ENCODE data around the gene NMT2.
A peak's percentile ranks its signal among the peaks of the same experiment; 100 is the strongest.
"Not testable (repeated sequence)": the region's sequence is repeated elsewhere in the genome, so short reads cannot be mapped to it uniquely, and the experiment has no call there.

NMT2 gene

DNA sequence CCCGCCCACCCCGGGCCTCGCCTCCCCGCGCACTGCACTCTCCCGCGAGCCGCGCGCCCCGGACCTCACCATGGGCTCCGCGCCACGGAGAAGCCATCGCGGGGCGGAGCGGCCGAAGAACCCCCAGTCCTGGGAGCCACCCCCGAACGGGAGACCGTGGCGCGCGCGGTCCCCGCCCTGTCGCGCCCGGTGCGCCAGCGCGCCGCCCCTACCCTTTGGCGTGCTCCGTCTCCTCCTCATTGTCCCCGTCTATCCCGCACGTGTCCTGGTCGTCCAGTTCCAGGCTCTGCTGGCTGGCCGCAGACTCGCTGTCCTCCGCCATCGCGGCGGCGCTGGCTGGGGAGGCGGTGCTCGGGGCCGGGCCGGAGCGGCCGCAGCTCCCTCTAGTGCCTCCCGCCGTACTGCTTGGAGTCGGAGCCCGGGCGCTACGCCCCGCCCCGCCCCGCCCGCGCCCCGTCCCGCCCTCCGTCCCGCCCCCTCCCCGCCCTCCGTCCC is at the start of gene NMT2:
TSS of gene NMT2 (minus strand) at position 403 of the 495 bp plus-strand sequence. CDS start at position 322, 81 bp downstream.
- peak; percentile 93 for DNase-seq

DNA sequence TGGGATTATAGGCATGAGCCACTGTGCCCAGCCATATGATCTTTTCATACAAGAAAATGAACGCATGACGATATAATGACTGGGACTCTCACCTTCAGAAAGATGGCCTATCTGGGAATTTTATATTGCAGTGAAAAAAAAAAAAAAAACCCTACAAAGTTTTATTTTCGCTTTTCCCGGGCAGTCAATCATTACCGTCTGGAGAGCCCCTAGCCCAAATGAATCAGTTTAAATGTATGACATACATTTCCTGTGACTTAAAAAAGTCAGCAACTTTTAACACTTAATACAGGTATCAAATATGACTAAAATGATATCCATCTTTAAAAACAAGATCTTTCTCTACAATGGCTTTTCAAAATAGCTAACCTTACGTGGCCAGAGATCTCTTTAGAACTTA is 48.2 kb upstream of the NMT2 start:
- DNase-seq: no peak

DNA sequence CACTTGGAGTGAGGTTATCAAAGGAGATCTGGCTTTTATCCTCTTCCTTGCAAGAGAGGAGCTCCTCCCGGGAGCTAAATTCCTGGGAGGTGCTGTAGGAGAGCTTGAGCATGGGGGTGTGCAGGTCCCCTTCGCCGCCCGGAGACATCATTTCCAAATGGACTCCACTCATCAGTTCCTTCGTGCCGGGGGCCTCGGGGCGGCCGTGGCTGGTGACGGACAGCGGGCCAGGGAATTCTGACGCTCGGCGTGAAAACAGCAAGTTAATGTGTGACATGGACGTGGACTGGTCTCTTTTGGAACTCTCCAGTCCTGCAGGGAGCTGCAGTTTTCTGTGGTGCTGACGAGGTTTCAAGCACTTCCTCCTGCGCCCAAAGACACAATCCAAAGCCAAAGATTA is 45.7 kb upstream of the NMT2 start:
- no peak for DNase-seq

DNA sequence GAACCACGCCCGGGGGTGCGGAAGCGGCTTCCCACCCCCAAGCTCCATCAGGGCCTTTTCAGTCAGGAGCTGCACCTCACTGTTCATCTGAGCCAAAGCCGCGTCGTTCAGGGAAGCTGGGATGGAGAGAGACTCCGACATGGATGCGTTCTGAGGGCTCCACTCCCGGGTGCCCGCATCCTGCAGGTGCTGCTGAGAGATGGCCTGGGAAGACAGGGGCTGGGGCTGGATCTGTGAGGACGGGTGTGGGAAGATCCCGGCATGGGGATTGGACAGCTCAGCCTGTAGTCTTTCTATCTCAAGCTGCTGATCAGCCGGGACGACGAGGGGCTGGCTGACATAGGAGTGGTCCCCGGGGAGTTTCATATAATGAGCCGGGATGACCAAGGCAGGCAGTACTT is 45.0 kb upstream of the NMT2 start:
- DNase-seq: no peak

DNA sequence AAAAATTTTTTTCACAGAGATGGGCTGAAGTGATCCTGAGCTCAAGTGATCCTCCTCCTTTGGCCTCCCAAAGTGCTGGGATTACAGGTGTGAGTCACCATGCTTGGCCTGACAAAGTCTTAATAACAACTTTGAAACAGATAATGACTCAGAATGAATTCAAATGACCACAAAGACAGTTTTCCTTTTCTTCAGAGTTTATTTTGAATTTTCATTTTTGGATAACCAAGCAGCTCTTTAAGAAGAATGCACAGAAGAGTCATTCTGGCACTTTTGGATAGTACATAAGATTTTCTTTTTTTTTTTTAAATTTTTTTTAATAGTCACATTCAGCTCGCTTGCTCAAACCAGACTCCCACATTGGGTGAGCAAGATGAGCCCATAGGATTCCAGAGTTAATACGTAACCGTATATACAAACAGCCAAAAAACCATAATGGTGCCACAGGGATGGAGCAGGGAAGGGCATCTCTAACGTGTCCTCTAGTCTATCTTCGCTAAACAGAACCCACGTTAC is 43.0 kb upstream of the NMT2 start:
- DNase-seq: no peak

DNA sequence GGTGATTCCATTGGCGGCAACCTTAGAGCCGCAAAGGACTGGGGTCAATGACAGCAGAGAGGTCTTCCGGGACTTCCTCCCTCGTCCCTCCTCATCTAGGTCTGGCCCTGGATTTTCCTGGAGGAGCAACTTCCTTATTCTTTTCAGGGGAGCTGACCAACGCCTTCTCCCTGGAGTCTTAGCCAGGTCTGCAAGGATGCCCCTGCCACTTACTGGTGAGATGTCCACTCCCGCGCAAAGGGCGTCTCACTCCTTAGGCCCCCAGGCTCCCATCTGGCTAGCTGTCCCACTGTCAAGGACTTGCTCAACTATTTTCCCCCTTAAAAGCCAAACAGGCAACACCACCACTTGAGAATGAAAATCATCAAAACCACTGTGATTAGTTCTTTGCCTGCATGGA is 42.0 kb upstream of the NMT2 start:
- no peak for DNase-seq

DNA sequence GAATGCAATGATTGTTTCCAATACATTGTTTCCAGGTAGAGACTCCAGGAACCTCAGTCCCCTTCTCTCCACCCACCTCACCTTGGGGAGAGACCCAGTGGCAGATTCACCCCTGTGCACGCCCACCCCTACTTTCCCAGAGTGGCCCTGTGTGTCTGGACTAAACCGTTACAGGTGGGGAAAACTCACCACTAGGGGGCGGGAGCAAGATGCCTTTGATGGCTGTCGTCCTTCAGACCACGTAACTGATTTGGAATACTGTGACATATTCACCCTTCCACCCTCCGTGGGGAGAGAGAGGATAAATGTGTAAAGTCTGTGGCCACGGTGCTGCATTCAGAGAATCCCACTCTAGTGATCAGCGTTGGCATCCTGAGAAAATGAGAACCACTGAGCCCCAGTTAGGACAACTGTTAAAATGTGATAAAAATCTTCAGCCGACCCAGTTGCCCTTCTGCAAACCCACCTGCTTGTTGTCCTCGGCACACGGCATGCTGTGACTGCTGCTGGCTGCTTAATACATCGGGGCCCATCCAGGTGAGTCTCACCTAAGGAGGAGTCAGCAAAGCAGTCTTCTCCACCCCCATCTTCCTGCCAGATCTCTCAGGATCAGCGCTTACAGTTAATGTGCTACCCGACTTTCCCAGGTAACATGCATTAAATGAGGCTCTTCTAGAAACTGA is 41.5 kb upstream of the NMT2 start:
- peak; percentile 87 for DNase-seq

DNA sequence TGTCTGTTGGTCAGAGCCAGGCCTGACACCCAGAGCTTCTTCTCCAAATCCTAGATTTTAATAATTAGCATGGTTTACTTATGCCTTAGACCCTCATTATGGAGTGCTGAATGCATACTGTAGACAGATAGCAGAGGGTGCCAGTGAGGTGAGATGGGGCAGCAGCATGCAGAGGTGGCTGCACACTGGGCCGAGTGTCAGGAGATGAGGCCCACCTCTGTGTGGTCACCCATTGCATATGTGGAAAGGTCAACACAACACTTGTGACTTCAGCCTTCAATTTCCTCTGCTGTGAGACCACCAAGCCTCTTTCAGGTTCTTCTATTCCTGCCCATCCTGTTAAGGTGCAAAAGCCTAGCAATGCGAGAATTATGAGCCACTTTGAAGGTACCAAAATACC is 39.7 kb upstream of the NMT2 start:
- DNase-seq: no peak

DNA sequence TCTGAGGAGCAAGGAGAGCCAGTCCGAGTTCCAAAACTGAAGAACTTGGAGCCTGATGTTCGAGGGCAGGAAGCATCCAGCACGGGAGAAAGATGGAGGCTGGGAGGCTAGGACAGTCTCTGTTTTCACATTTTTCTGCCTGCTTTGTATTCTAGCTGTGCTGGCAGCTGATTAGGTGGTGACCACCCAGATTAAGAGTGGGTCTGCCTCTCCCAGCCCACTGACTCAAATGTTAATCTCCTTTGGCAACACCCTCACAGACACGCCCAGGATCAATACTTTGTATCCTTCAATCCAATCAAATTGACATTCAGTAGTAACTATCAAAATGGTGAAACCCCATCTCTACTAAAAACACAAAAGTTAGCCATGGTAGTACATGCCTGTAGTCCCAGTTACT is 38.9 kb upstream of the NMT2 start:
- not testable (repeated sequence) for DNase-seq

DNA sequence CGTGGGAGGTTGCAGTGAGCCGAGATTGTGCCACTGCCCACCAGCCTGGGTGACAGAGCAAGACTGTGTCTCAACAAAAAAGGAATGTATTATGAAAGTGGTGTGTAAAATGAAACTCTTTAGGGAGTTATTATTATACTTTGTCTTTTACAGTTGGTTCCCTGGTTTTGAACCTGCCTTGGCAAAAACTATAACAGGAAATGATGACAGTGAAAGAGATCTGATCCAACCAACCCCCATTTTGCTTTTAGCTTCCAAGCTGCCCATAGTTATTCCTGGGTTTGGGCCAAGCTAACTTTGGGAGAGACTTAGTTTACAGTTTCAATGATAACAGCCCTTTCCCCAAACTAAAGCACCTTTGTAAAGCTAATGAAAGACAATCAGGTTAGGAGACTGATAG is 34.1 kb upstream of the NMT2 start:
- no peak for DNase-seq

DNA sequence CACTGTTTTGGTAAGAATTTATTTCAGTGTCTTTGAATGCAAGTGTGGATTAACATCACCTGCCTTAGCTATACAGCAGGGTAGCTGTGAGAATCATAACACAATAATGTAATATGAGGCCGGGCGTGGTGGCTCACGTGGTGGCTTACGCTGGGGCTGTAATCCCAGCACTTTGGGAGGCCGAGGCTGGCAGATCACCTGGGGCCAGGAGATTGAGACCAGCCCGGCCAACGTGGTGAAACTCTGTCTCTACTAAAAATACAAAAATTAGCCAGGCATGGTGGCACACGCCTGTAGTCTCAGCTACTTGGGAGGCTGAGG is 33.8 kb upstream of the NMT2 start:
- DNase-seq: not testable (repeated sequence)

DNA sequence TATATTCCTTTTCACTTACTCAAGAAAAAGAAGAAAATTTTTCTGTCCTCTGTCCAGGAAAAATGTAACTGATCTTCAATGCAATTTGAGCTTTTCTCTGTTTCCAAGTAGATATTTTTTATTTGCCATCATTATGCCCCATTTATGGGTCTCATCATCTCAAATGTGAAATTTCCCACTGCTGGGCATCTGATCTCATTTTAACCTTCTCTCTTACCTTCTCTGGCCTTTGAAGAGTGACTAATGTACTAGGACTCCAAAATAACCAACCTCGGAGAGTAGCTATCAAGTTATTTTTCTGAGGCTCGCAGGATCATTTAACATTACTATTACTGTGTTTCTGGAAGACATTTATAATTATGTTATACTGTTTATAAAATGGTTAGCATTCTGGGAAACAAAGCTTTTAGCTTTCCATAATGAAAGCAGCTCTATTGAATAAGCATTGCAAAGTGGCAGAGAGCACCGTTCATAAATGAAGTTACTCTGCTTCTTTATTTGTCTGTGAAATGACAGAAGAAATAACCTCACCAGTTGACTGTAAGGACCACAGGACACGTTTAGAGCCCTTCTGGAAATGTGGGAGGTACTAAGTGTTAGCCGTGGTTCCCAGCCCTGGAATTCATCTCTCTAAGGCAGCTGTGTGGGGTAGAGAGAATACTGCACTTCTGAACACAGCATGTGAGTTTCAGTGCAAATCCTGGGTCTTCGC is 33.3 kb upstream of the NMT2 start:
- DNase-seq: no peak

DNA sequence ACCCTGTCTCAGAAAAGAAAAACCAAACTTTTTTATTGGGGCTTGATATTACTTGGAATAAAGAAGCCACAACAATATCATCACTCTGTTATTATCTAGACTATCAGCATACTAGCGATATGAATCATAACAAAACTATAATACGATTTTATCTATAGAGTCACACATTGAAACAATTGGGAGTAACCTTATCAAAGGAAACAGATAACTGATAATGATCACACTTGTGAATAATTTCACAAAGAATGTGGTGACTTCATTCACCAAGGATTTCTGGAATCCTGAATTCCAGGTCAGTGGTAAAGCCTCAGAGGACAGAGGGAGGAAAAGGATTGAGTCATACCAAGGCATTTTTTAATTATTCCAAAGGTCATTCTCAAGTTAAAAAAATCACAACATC is 32.1 kb upstream of the NMT2 start:
- no peak for DNase-seq

DNA sequence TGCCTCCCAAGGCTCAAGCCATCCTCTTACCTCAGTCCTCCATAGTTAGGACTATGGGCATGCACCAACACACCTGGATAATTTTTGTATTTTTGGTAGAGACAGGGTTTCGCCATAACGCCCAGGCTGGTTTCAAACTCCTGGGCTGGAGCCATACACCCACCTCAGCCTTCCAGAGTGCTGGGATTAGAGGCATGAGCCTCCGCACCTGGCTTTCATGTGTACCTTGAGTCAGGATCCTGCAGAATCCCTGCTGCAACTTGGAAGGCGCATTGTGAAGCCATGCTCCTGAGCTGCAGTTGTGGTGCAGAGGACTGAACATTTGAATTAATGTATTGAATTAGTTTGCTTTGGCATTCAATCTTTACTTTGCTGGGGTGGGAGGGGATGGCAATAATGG is 29.4 kb upstream of the NMT2 start:
- no peak for DNase-seq

DNA sequence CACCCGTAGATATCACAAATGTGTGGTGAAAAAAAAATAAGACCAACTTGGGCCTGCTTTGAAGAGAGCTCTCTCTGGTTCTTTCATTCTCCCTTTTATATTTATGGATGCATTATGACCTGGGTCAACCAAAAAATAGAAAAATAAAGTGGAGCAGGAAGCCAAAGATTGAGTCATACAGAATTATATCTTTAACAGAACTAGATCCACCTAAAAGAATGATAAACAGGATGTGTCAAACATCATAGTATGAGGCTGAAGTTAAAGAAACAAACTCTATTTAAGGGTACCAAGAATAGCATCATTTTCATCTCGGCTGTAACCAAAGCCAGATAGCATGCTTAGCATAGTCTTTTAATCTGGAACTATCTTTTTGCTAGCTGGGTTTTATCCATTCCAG is 28.8 kb upstream of the NMT2 start:
- DNase-seq: no peak

DNA sequence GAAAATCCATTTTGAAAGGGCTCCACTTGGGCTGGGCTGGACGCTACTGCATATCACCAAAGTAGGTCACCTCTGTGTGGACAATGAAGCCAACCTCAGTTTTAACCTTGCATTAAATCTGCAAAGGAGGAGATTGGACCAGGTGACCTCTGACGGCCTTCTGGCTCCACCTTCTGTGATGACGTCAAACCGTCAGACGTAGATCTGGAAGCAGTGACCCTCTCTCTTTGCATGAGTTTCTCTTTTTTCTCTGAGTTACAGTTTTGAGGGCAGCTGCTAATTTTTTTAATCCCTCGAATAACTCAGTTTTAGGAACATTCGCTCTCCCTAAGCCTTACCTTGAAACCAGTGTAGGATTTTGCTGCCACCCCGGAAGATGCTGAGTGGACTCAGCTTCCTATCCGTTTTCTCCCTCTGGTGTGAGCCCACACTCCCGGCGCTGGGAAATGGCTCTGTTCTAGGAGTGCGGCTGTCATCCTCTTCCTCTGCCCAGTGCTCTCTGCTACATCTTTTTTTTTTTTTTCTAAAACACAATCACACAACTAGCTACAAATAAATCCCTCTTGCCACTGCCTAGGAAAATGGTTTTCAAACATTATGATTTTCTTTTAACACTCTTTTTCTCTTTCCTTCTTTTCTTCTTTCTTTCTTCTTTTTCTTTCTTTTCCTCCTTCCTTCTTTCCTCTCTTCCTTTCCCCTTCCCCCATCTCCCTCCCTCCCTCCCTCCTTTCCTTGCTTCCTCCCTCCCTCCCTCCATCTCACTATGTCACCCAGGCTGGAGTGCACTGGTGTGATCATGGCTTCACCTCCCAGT is 27.7 kb upstream of the NMT2 start:
- no peak for DNase-seq

DNA sequence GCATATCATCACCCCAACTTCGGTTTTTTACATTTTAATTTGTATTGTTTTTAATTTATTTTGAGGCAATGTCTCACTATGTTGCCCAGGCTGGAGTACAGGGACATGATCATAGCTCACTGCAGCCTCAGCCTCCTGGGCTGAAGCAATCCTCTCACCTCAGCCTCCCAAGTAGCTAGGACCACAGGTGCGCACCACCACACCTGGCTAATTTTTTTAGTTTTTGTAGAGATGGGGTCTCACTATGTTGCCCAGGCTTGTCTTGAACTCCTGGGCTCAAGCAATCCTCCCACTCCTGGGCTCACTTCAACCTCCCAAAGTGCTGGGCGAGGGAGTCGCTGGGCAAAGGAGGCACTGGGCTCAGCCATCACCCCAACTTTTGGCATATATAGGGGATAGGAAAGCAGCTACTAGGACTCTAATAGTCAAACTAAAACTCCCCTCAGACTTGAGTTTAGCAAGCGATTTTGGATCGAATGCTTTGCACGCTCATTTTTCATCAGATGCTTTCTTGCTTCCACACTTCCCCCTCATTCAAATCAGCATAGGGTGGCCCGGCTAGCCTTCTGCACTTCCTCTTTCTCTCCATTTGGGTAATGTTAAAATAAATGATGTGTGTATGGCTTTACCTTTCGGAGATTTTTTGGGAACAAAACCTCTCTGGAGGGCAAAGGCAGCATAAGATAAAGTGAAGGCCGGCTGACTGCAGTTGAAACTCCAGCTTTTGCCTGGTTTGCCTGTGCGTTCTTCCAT is 20.8 kb upstream of the NMT2 start:
- DNase-seq: peak; percentile 74

DNA sequence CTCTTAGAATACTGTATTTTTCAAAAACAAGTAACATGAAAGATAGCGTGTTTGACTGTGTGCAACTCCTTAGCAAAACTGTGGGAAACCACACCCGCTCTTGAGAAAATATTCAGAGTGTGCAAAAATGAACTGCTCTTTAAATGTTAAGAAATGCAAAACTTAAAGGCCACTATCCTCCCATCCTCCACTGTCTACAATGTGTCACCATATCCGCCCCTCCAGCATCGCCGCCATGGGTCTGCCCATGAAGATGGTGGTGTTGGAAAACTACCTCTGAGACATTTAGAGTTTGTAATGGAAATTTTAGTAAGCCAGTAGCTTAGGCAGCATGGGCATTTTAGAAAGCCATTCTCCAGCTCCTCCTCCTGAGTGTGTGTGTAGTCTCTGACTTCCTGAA is 20.1 kb upstream of the NMT2 start:
- DNase-seq: no peak

DNA sequence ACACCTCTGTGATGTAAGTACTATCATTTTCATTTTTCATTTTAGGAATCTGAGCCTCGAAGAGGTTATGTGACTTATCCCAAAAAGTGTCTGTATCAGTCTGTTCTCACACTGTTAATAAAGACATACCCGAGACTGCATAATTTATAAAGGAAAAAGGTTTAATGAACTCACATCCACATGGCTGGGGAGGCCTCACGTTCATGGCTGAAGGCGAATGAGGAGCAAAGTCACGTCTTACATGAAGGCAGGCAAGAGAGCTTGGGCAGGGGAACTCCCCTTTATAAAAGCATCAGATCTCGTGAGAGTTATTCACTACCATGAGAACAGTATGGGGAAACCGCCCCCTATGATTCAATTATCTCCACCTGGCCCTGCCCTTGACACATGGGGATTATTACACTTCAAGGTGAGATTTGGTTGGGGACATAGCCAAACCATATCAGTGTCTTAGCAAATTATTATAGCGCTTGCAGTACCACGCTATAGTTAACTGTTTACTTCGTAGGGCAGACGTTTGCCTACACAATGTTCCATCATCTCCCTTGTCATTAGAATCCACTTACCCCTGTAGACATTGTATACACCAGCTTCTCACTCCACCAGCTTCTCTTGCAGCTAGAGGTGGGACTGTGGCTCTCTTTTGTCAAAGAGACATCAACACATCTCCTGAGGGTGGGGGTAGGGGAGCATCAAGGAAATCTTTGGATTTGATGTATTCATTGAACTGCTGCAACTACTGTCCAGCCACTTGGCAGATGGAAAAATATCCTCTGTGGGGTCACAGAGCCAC is 15.4 kb upstream of the NMT2 start:
- DNase-seq: no peak

DNA sequence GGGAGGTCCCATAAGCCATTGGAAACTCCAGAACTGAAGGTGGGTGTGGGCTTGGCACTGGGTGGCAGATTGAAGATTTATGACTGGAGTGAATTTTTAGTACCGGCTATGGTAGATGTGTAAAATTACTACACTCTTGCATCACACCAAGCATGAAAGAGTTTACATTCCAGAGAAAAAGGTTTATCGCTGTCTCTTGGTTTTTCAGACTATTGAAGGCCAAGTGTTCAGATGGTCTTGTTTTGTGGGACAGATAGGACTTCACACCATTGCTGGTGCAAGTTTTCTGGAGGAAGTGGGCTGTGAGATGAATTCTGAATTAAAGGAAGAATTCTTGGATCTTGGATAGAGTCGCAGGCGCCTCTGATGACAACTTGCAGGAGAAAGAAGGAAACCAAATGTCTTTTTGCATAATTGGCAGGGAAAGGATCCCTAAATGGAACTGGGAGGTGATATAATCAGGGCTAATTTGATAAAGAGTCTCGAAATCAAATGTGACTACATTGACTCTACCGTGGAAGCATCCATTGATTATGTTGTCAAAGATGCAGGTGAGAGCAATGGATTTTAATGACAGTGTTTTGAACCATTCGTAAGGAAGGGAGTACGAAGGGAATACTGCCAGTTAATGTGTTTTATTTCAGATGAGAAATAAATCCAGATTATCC is 14.2 kb upstream of the NMT2 start:
- DNase-seq: peak; percentile 76

DNA sequence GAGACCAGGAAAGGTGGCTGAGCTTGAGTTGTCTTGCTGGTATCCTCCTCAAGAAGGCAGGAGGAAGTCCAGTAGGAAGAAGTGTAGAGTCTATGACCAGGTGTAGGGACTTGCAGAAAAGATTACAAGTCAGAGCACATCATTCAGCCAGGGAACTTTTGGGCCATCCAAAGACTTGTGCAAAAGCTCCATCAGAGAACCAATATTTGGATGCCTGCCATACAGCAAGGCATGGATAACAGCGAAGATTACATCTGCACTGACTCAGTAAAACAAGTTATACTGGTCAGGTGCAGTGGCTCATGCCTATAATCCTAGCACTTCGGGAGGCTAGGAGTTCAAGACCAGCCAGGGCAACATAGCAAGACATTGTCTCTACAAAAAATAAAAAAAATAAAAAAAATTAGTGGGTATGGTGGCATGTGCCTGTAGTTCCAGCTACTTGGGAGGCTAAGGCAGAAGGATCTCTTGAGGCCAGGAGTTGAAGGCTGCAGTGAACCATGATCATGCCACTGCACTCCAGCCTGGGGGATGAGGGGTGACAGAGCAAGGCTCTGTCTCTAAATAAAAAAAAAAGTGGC is 13.2 kb upstream of the NMT2 start:
- DNase-seq: peak; percentile 14
